ENCODE data around the gene NUDT1. TPM values are rescaled to one million over a fixed set of nuclear protein-coding genes. Genes with fewer than 3 reads are reported as not detected.
A peak's percentile ranks its signal among the peaks of the same experiment; 100 is the strongest.

Gene NUDT1
- total RNA-seq, 1 donor from 2014 or later = 60.2 TPM

DNA sequence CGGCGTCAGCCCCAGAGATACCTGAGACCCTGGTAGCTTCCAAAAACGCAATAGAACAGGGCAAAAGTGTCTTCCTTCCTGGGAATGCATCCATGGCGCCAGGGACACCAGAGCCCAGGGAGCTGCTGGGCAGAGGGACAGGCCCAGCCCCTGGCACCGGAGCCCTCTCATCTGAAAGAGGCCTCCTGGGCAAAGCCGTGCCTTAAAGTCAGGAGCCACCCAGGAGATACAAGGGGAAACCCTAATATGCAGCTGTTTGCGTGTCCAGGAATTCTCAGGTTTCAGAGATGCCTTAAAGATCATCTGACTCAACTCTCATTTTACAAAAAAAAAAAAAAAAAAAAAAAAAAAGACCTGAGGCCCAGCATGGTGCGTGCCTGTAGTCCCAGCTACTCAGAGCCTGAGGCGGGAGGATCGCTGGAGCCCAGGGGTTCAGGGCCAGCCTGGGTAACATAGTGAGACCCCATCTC, 28.0 kb downstream of the NUDT1 start:
- H3K4me3 Mint-ChIP-seq = no peak overlapping the region
- peaks cover 14% of the 10 kb centered on the region for H3K4me1 Mint-ChIP-seq
- H3K9me3 Mint-ChIP-seq = no peaks in the 10 kb centered on the region
- no peak overlapping the region for H3K27ac Mint-ChIP-seq (ENCODE audit: unreplicated experiment)
- no peak for DNase-seq (ENCODE audit: low read depth, low spot score)
- peaks cover 11% of the 10 kb centered on the region for H3K36me3 Mint-ChIP-seq (ENCODE audit: low read depth)
- no peaks in the 10 kb centered on the region for H3K27me3 Mint-ChIP-seq (ENCODE audit: low read depth)
- no peak for TF ChIP-seq CTCF (conservative IDR thresholded peaks at IDR 0.05)

DNA sequence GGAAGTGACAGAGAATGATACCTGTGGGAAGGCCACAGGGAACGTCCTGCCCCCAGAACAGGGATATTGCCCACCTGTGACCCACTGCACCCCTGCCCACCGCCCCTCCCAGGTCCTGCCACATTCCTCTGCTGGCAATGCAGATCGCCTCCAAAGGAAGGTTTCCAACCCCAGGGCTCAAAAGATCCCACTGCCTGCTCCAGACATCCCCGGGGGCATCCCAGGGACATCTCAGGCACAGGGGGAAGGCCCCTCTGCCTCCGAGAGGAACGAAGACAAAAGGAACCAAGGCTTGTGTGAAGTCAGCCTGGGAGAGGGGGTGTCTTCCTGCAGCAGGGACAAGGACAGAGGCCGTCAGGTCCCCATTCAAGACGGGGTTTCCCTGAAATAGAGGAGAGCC, 28.5 kb downstream of the NUDT1 start:
- Mint-ChIP-seq H3K36me3 (ENCODE audit: low read depth) (peaks cover 11% of the 10 kb centered on the region), H3K27me3 (ENCODE audit: low read depth) (no peaks in the 10 kb centered on the region), H3K4me3 (no peak overlapping the region), H3K9me3 (no peaks in the 10 kb centered on the region), H3K4me1 (peaks cover 14% of the 10 kb centered on the region), H3K27ac (ENCODE audit: unreplicated experiment) (no peak overlapping the region)
- no peak for TF ChIP-seq CTCF (conservative IDR thresholded peaks at IDR 0.05)
- DNase-seq (ENCODE audit: low read depth, low spot score) = no peak

GRCh38 chr7:2271273-2272026, 29.4 kb downstream of the NUDT1 start:
- peaks cover 11% of the 10 kb centered on the region for H3K36me3 Mint-ChIP-seq (ENCODE audit: low read depth)
- TF ChIP-seq CTCF (conservative IDR thresholded peaks at IDR 0.05) = no peak
- H3K27ac Mint-ChIP-seq (ENCODE audit: unreplicated experiment) = no peak overlapping the region
- H3K27me3 Mint-ChIP-seq (ENCODE audit: low read depth) = no peaks in the 10 kb centered on the region
- H3K4me1 Mint-ChIP-seq = peaks cover 14% of the 10 kb centered on the region
- no peak for DNase-seq (ENCODE audit: low read depth, low spot score)
- no peak overlapping the region for H3K4me3 Mint-ChIP-seq
- no peaks in the 10 kb centered on the region for H3K9me3 Mint-ChIP-seq

GRCh38 chr7:2272031-2272430, 30.0 kb downstream of the NUDT1 start:
- Mint-ChIP-seq H3K27me3 (ENCODE audit: low read depth) (no peaks in the 10 kb centered on the region), H3K27ac (ENCODE audit: unreplicated experiment) (peak overlapping the region; percentile 6), H3K9me3 (no peaks in the 10 kb centered on the region), H3K4me1 (peaks cover 10% of the 10 kb centered on the region), H3K36me3 (ENCODE audit: low read depth) (peaks cover 7% of the 10 kb centered on the region), H3K4me3 (no peak overlapping the region)
- TF ChIP-seq CTCF (conservative IDR thresholded peaks at IDR 0.05) = no peak
- no peak for DNase-seq (ENCODE audit: low read depth, low spot score)

- DNase-seq (ENCODE audit: low read depth, low spot score) = no peak
- H3K9me3 Mint-ChIP-seq = no peaks in the 10 kb centered on the region
- H3K4me1 Mint-ChIP-seq = peaks cover 9% of the 10 kb centered on the region
- no peak overlapping the region for H3K27ac Mint-ChIP-seq (ENCODE audit: unreplicated experiment)
- H3K27me3 Mint-ChIP-seq (ENCODE audit: low read depth) = no peaks in the 10 kb centered on the region
- TF ChIP-seq CTCF (conservative IDR thresholded peaks at IDR 0.05) = no peak
- H3K4me3 Mint-ChIP-seq = no peak overlapping the region
- H3K36me3 Mint-ChIP-seq (ENCODE audit: low read depth) = peaks cover 7% of the 10 kb centered on the region
Observed at GRCh38 chr7:2273866-2274265, 31.8 kb downstream of the NUDT1 start.
